Activated CD4-positive, CD25-positive, alpha-beta regulatory T cell (primary cell): ENCODE data around the gene DPP4.
"Not testable (repeated sequence)": the region's sequence is repeated elsewhere in the genome, so short reads cannot be mapped to it uniquely, and the experiment has no call there.

Experiments used
- DNase-seq, 4 experiments: peaks; one replicate each; lab custom pipeline; 2025; lab: John Stamatoyannopoulos, UW

DPP4 gene

DNA sequence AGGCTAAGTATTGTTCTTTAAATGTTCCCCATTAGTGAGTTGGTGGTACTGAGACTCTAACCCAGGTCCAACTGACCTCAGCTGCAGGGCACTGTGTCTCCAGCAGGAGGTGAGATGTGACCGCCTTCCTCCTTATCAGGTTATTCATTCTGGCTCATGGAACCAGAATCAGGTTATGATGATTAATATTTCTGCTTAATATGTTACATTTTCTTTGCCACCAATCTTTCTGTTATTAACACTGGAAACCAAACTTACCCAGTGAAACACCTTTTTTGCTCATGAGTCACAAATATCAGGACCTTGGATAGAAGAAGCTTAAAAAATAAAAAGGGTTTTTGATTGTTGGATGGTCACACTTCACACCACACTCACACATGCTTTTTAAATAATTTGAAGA is 85.4 kb downstream of the DPP4 start:
- no peak for DNase-seq

DNA sequence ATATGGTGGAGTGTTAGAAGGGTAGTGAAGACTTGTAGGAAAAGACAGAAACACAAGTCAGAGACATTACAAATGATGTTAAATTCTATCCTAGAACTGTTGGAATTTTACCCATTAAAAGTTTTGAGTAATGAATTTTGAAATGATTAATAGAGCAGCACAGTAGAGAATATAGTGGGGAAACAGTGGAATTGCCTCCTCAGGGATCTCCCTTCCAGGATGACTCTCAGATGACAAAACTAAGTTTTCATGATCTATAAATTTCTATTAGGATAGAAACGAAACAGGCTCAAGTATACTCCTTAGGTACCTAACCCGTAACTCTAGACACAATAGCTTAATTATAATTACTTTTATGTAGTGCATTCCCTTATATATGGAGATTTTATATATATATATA is 86.7 kb downstream of the DPP4 start:
- DNase-seq, result no peak

DNA sequence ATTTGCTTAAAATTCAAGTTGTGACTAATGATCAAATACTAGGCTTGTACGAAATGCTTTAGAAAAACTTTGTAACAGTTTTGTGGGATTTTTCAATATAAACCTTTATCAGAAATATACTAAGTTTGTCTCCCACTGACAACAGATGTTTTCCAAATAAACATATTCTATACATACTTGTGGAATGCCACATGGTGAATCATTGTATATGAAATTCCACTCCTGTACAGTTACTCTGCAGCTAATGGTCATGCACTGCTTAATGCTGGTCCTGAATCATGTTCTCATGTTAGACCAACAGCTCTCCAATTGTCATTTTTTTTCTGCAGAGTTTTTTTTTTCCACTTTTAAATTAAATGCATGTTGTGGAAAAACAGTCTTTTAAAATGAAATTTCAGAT is 90.1 kb downstream of the DPP4 start:
- no peak for DNase-seq

DNA sequence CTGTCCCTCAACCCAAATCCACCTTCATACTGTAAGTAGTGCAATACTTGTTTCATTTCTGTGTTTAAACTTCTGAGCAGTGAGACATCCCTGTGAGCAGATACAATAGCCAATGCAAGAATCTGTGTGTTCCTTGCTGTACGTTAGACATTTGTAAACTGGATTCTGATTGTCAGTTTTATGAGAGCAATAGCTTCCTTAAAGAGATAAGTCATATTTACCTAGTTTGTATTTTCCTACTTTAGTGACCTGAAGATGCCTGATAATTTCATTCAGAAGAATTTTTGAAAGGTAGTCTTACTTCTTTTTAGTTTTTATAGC is 90.7 kb downstream of the DPP4 start:
- no peak for DNase-seq

DNA sequence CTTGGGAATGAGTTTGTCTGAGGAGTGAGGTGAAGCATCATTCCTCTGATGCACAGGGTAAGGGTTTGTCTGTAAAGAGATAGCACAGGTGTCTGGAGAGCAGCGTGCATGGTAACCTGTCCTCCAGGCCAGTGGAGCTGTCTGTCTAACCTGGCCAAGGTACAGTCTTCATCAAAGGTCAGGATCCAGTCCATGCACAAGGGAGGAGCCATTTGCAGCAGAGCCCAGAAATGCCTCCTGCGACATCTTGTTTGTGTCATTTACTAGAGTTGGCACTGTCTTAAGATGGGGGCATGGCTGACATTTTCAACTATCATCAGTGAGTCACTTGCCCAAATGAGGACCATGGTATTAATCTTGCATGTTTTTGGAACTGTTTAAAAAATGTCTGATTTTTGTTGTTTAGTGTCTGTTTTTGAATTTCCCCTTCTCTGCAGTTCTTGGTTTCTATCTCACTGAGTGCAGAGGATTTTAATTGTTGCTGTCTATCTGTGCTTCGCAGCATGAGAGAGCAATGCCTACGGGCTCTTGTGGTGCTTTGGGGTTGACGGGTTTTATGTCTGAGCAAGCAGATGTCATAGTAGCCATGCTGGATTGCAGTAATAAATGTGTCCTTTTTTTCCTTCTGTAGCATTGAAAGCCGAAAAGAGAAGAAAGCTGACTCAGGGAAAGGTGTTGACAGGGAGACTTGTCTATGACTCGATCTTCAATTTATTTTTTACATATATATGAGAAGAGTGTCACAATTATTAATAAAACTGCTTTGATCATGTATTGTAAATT is 91.3 kb downstream of the DPP4 start:
- DNase-seq, result no peak

DNA sequence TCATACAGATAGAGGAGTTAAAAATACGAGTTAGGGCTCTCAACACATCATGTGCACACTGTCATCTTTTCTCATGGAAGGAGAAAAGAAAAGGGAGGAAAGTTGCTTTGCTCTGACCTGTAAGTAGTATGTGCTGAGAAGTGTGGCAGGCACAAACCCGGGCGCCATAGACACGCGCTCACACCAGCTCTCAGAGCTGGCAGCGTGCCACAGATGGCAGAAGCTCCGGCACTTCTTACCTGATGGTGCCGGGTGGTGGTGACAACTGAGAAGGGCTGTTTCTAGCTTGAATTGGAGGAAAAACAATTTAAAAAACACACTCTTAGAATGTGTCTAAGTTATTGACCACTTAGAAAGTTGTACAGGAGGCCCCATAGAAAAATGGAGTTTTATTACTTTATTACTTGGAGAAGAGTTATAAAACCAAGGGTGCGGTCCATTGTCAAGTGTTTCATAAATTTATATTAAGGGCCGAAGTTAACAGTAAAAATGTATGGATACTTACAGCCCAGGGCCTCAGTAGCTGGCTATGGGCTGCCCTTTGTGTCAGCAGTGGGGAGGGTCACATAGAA is 92.2 kb downstream of the DPP4 start:
- no peak for DNase-seq

DNA sequence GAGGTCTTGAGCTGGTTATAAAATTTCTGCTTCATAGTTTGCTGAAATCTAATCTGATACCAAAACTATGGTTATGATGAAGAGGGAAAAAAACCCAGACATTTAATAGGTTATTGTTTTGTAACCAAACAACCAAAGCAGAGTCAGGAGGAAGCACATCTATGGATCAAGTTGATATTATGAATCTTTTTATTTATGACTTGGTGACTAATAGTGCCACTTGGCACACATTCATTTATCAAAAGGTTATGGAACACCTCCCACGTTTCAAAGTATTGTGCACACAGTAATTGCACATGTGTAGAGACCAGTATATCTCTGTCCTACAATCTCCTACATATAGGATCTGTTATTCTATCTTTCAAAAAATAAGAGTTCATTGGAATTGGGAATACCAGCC is 93.0 kb downstream of the DPP4 start:
- no peak for DNase-seq

DNA sequence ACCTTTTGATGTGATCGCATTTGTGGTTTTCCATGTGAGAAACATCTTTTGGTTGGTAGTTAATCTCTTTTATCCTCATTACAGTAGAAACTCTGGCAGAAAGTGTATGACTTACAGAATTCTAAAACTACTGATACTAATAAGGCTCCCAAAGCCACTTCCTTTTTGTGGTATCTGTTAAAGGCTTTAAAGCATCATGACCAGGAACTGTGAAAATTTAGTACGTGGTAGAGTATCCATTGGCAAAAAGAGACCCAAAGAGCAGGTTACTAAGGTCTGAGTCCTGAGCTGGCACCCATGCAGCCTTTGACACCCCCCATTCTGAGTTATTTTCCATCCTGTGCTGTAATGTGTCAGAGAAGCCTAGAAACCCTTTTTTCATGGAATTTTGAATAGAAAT is 94.5 kb downstream of the DPP4 start:
- DNase-seq, result no peak

DNA sequence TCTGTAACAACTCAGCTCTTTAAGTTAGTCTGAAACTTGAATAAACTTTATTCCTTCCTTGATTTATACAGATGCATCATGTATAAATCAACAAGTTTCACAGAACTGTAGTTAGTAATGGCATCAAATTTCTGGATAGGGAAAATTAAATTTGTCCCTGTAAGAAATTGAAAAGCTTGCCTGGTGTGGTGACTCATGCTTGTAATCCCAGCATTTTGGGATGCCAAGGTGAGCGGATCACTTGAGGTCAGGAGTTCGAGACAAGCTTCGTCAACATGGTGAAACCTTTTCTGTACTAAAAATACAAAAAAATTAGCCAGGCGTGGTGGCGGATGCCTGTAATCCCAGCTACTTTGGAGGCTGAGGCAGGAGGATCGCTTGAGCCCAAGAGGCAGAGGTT is 96.1 kb downstream of the DPP4 start:
- not testable (repeated sequence) for DNase-seq

DNA sequence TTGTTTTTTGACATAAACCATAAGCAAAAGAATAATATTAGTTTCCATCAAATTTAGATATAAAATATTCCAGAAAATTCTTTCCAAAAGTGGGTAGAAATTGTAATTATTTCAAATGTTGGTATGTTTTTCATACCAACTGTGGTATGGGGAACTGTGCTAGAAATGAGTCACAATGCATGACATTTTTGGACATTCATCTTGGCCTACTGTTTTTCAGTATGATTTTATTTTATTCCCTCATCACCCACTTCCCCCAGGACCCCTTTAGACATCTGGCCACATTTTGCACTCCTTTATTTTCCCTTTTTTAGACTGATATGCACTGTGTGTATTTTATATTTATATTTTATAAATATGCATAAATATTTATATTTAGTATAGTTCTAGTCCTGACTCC is 97.1 kb downstream of the DPP4 start:
- no peak for DNase-seq

DNA sequence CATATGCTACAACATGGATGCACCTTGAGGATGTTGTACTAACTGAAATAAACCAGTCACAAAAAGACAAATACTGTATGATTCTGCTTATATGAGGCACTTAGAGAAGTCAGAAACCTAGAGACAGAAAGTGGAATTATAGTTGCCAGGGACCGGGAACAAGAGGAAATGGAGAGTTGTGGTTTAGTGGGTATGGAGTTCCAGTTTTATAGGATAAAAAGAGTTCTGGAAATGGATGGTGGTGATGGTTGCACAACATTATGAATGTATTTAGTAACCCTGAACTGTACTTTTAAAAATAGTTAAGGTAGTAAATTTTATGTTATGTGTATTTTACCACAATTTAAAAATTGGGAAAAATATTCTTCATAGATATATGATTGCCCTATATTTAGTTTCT is 97.7 kb downstream of the DPP4 start:
- no peak for DNase-seq

DNA sequence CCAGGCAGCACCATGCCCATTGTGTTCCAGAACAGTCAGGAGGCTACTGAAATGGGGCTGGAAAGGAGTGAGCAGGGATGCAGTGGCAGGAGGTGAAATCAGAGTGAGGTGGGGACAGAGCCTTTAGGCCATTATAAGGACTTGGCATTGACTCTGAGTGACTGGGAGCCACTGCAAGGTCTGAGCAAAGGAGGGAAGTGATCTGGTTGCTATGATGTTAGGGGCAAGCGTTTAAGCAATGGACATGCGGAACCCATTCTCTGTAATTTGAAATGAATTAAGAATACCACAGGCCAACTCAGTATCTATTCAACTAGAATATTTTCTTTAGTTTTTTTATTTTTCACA is 98.2 kb downstream of the DPP4 start:
- DNase-seq, result no peak

DNA sequence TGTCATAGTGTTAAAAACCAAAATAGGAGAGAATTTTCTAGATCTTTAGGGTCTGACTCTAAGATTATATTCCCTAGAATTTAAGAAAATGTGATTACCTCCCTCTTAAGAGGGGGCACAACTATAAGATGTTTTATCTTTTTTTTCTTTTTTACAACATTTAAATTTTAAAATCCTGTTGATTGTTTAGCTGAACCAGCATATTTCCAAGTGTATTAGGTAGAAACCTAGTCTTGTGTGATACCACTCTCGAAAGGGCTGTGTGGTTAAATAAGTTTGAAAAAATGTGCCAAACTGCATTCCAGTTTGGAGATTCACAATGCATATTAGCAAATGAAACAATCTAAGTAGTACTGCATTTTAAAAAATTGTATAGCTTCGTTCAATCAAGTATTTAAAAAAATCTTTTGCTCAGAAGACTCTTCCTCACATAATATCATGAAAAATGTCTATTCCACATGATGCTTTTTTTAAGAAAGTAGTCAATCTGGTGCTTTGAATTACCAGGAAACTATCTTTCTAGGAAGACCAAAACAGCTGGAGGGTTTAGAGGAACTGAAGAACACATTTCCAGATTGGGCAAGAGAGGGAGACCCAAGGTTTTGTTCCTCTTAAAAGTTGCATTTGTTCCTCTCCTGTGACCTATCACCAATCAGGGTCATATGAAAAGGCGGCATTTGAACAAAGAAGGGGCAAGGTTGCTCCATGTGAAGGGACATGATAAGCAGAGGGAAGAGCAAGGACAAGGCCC is 98.8 kb downstream of the DPP4 start:
- DNase-seq, result no peak

DNA sequence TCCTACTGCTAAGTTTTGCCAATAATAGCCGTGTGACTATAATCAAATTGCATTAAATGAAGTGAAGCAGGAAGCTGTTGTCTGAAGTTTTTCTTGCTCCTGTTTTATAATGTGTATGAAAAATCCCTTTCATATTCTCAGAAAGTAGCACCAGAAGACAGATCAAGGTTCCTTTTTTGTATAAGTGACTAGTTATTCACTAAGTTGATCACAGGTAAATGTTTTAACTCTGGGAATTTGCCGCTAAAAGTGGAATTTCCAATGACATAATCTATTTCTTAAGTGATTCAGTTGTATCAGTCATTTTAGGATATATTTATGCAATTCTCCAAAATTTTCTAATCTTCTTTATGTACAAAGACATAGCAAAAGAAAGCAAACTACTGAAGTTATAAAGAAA is 99.6 kb downstream of the DPP4 start:
- DNase-seq, result no peak

DNA sequence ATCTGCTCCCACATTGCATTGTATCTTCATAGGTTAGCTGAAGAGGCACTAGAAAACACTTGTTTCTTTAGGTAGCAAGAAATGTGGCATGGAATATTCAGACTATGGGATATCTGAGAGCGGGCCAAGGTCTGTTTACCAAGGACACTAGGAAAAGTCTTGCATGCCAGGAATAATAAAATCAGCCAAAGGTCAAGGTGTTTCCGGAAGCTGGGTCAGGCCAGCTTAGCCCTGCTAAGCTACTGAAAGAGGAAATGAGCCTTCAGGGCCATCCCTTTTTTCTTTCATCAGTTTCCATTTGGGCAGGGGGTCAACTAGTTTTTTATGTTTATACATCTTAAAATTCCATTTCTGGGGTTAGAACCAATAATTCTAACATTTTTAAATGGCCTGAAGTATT is 101.1 kb downstream of the DPP4 start:
- no peak for DNase-seq

DNA sequence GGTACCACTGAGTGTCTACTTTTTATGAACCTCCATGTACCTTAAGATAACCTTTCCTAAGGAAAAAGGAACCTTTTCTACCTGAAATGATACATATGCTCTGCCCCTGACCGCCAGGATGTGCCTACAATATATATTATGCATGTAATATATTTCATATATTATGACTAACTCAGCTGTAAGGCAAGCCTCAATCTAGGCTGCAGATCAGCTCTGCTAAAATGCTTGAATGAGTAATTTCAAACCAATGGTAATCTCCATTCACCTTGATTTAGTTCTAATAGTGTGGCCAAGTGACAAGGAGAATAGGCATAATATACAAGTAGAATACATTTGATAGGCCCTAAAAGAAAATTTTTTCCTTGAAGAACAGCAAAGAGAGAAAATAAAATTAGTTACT is 101.8 kb downstream of the DPP4 start:
- no peak for DNase-seq

DNA sequence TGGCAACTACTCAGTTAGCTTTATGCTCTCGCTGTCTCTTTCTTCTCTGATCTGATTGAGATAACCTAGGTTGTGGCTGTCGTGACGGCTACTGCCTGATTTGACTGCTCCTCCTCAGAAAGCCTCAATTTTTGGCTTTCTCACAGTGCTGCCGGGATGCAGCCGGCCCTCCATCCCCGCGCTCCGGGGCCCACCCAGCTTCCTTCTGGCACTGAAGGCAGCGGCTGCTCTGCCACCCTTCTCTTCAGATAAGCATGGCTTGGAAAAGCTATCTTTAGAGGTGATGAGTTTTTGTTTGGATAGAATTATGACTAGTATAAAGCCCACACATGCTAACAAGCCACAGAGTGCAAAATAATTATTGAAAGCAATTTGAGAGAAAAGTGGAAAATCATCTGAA is 102.5 kb downstream of the DPP4 start:
- no peak for DNase-seq

DNA sequence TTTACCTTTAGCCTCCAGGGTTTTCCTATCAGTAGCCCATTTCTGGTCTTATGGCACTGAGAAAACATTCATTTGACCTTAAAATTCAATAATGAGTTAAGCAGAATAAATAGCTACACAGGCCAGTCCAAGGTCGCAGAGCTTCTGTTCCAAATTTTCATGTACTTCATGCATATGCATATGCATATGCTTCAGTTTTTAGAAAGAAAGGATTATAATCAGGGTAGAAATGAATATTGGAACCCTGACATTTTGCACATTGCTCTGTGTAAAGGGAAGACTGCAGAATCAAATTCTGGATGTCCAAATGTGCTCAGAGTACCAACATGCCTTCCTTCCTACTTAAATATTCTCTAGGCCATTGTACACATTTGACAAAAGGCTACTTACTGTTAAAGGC is 104.9 kb downstream of the DPP4 start:
- DNase-seq, result no peak

DNA sequence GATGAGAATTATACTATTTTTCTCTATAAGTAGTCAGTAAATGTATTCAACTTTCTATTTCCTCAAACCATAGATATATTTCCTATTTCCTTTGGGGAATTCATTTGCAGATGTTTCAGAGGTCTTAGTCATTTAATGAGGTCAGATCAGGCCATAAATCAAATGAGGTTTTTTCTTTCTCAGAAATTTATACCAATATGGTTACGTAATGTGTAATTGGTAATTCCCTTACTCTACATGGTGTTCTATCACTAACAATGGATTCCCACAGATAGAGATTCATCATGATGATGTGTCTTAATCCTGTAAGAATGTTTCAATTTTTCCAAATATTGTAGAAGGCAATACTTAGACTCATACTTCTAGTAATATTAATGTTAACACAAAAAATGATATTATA is 108.0 kb downstream of the DPP4 start:
- DNase-seq, result no peak

DNA sequence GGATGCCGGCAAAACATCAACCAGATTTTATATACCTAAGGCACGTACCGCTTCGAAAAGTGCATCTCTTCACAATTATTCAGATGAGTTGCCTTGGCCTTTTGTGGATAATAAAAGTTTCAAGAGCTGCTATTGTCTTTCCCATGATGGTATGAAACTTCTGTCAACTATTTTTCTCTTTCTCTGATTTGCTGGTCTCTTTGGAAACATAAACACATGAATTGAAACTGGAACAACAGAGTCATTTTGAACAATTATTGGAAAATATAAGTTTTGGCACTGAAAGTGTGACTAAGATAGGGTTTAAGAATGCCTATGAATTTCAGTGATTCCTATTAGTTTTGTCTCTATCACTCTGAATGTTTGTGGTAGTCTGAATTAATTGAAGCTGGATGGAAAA is 109.9 kb downstream of the DPP4 start:
- no peak for DNase-seq

DNA sequence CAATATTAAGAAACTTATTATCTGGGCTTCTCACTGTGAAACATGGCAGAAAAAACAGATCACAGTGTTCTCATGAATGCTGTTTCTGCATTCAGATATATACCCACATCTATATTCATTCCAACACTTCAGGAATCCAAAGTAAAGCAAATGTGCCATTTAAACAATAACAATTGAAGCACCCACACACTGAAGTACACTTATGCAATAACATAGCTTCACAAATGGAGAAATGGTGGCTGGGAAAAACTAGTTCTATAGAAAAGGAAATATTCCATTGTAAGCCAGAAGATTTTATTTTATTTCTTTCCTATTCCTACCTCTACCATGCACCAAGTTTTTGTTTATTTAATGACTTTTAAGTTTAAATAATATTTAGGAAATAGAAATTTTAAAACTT is 111.9 kb downstream of the DPP4 start:
- DNase-seq, result no peak

DNA sequence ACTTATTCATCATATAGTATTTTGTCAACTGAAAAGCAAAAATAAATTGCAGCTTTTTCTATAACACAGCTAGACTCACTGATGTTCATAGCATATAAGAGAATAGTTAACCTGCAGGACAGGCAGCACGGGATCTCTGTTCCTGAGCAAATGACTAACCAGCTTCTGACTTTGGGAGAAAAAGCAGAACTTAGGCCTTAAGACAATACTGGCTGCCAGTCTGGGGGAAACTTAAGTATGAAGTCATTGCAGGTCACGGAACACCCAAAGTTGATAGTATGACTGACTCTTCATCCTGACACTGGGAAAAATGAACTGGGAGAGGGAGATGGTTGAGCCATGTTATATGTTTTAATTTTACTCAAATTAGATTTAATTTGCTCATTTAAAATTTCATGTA is 113.0 kb downstream of the DPP4 start:
- no peak for DNase-seq

DNA sequence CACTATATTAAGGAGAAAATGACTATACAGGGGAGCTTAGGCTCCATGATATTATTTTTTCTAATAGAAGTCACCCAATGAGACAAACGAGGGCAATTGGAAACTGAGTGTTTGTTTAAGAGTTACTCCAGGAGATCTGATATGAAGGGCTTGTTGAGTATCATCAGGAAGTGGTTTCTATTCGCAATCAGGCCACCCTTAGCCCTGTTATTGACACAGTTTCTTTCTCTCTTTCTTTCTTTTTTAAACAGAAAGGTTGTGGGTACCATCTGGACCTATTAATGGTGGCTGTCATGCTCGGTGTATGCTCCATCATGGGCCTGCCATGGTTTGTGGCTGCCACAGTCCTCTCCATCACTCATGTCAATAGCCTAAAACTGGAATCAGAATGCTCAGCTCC is 117.3 kb downstream of the DPP4 start:
- no peak for DNase-seq

DNA sequence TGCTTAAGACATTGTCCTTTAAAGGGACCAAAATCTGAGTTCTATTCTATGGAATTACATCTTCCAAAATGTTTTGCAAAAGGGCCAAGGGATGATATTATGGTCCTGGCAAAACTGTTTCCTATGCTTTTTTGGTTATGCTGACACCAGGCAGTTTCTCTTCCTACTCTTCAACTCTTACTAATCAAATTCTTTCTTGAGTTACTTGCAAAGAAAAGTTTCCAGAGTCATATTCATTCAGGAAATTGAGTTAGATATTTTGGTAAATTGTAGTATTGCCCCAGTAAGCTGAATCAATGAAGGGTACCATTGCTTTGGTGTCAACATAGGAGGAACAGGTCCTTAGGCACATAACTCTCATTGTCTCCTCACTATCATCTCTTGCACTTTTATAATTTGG is 118.8 kb downstream of the DPP4 start:
- DNase-seq, result no peak
